T47D (cell line): ENCODE results near the gene RAB40C.

Experiments
- DNase-seq, 2 experiments: peaks; one replicate each; pipeline versions ENCODE4 v3.0.0 to v3.0.0-alpha.2; 2011 to 2012; ENCODE audit warnings: low read depth in 1 of 2, low spot score in 1 of 2
- JUND ChIP-seq: IDR thresholded peaks from 2 replicates; pipeline ENCODE4 v1.6.1; 2012; ENCODE audit warnings: low read depth
- in situ Hi-C: cut with HindIII; loops from 2 replicates; pipeline ENCODE4 v1.10.0; 2016; ENCODE audit warnings: low sequenced_read_pairs, low pct_unique_long_range_greater_than_20kb

Gene RAB40C

DNA sequence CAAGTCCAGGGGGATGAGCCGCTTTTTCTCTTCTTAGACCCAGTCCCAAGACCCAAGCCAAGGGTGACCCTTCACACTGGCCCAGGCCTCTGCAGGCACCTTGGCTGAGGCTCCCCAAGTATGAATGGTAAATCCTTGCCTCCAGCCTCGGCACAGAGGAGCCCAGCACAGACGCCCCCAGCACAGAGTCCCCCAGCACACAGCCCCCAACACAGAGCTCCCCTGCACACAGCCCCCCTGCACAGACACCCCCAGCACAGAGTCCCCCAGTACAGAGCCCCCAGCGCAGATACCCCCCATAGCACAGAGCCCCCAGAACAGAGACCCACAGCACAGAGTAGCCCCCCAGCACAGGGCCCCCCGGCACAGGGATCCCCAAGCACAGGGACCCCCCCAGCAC, 50.7 kb downstream of the RAB40C start:
- no peak for DNase-seq
- in situ Hi-C loops, result no loop called here
- TF ChIP-seq JUND, result no peak

DNA sequence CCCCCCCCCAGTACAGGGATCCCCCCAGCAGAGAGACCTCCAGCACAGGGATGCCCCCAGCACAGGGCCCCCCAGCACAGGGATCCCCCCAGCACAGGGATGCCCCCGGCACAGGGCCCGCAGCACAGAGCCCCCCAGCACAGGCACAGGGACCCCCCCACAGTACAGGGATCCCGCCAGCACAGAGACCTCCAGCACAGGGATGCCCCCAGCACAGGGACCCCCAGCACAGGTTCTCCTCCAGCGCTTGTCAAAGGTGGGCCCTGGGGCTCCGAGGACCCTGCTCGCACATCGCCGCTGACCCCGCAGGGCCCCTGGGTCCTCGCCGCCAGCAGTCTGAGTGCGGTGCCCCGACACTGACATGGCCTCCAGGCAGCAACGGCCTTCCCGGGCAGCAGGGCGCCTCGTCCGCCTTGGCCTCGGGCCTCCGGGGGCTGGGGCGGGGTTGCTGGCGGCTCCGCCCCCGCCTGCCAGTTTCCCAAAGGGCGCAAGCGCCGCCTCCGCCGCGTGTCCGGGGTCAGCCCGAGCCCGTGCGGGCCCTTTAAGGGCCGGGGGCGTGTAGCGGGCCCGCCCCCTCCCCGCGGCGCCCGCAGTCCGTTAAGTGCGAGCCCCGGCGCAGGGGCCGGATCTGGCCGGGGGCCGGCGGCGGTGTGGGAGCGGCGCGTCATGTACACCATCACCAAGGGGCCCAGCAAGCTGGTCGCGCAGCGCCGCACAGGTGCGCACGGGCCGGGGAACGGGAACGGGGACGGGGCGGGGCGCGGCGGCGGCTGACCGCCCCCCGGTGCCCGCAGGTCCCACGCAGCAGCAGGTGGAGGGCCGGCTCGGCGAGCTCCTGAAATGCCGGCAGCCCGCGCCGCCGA, 51.7 kb downstream of the RAB40C start, which contains the start of gene MCRIP2:
MCRIP2 (plus strand) TSS at position 503 of the 863 bp plus-strand sequence; CDS start at position 667, 164 bp downstream.
- in situ Hi-C loops, result no loop called here
- TF ChIP-seq JUND, result no peak
- peak; percentile 92 to 95 for DNase-seq

DNA sequence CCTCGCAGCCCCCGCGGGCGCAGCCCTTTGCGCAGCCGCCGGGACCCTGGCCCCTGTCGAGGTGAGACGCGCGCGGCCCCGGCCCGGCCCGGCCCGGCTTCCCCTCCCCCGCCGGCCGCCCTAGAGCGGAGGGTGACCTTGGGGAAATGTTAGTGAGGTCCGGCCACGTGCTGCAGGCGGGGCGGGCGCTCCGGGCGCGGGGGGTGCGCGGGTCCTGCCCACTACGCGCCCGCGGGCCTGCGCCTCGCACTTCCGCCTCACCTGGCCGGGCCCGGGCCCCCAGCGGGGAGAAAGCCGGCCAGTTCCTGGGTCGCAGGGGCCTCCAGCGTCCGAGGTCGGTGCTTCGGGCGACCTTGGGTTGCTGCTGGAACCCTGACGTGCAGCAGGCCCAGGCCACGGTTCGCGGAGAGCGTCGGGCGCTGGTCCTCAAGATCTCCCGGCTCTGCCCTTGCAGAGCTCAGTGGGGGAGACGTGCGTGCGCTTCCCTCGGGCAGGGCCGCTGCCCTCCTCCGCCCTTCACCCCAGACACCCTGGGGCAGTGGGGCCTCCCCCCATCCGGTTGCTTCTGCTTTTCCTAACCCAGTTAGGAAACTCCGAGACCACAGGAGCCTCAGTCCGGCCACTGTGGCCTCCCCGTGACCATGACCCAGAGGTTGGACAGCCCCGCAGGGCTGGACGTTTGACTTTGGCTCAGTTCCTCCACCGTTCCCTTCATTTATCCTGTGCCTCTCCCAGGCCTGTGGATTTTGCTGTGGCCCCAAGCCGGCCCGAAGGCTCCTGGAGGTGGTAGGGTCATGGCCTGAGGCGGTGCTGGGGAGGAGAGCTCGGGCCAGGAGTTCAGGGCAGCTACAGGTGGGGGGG, 52.6 kb downstream of the RAB40C start:
- TF ChIP-seq JUND, result no peak
- in situ Hi-C loops, result no loop called here
- peak; percentile 84 to 87 for DNase-seq

DNA sequence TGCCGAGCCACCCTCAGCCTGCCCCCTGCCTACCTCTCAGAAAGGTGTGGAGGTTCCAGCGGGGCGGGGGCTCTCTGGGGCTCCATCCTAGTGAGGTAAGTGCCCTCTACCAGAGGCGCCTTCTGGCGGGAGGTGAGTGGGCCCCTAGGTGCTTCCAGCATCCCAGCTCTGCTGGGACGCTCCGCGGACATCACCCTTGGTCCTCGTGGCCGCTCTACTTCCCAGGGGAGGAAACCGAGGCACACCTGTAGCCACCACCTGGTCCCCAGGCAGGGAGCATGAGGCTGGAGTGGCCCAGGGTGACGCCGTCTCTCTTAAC, 53.1 kb downstream of the RAB40C start:
- DNase-seq, result no peak
- no peak for TF ChIP-seq JUND
- in situ Hi-C loops, result no loop called here

DNA sequence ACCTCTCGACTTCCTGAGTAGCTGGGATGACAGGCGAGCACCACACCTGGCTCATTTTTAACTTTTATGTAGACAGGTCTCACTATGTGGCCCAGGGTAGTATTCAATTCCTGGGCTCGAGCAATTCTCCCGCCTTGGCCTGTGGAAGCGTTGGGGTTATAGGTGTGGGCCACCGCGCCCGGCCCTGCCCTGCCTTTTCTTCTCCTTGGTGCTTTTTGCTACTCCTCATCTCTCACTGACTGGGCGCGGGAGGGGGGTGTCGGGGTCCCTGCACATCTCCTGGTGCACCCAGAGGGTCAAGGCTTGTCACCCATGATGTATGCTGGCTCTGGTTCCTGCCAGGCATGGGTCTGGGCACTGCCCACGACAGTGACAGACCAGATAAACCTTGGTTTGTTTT, 54.7 kb downstream of the RAB40C start:
- no peak for TF ChIP-seq JUND
- DNase-seq, result no peak
- in situ Hi-C loops, result no loop called here

DNA sequence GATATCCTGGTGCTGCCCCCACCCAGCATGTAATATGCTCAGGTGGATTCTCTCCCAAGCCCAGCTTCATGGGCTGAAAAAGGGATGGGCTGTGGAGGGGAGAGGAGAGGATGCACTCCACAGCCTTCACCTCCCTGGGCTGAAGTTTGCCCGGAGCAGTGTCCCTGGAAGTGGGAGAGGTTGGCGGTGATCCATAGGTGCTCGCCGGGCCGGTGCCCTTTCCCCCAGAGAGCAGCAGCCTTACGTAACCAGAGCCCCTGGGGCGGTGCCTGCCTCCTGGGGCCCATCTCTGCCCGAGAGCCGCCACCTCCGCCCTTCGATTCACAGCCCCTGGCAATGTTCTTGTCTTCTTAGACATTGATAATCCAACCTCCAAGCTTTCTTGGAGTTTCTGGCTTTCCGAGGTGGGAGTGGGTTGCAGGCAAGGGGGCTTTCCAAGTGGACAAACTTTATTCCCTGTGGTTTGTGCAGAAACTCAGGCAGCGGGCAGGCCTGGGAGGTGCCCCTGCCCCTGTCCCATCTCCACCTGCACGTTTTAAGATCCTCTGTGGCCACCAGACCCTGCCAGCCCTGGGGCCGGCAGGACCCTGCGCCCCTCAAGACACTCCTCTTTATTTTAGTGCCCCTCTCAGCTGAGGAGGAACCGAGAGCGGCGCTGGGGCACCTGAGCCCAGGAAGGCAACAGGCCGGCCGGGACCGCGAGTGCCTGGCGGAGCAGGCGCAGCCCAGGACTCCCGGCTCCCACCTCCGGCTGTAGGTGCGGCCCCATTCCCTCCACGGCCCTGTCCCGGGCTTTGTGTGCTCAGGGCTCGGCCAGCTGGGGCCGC, 56.2 kb downstream of the RAB40C start:
- TF ChIP-seq JUND, result no peak
- DNase-seq, result no peak
- in situ Hi-C loops, result no loop called here

DNA sequence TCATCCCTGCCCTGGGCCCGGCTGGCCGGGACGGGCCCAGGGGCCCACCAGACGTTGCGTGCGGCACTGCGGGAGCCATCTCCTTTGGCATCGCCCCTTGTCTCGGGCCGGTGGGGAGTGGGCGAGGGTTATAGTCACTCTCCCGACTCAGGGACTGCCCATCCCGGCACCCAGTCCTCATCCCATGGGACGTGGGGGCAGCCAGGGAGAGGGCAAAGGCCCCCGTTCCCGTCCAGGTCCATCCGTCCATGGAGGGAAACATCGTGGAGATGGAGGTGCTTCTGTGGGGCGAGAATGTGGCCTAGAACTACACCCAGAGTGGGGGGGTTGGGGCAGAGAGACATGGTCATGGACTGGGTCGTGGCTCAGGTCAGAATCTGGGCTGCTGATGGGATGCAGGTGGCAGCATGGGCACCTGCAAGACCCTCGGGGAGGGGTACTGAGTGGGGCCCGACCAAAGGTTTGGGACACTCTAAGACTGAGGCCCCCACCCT, 56.9 kb downstream of the RAB40C start:
- in situ Hi-C loops, result no loop called here
- DNase-seq, result no peak

DNA sequence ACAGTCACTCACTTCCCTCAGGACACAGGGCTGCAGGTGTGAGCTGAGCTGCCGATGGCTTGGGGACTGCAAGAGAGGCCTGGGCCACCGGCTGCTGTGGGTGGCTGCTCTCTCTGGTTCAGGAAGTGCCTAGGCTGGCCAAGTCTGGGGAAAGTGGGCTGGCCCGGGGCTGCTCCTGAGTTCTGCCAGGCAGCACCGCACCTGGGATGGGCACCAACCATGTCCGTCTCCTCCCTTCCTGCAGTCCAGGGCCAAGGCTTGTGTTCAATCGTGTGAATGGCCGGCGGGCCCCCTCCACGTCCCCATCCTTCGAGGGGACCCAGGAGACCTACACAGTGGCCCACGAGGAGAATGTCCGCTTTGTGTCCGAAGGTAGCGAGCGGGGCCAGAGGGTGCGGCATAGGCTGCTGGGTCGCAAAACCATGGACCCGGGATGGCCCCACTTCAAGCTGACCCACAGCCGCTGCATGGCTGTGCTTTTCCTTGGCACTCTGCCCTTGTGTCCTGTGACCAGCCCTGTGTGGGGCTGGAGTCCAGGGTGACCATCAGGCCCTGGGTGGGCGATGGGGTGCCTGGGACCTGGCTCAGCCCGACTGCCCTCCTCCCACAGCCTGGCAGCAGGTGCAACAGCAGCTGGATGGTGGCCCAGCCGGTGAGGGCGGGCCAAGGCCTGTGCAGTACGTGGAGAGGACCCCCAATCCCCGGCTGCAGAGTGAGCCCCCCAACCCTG, 57.5 kb downstream of the RAB40C start:
- no peak for DNase-seq
- no peak for TF ChIP-seq JUND
- in situ Hi-C loops, result no loop called here

More for the DNA sequence above, 56.9 kb downstream of the RAB40C start:
- TF ChIP-seq JUND, result no peak

DNA sequence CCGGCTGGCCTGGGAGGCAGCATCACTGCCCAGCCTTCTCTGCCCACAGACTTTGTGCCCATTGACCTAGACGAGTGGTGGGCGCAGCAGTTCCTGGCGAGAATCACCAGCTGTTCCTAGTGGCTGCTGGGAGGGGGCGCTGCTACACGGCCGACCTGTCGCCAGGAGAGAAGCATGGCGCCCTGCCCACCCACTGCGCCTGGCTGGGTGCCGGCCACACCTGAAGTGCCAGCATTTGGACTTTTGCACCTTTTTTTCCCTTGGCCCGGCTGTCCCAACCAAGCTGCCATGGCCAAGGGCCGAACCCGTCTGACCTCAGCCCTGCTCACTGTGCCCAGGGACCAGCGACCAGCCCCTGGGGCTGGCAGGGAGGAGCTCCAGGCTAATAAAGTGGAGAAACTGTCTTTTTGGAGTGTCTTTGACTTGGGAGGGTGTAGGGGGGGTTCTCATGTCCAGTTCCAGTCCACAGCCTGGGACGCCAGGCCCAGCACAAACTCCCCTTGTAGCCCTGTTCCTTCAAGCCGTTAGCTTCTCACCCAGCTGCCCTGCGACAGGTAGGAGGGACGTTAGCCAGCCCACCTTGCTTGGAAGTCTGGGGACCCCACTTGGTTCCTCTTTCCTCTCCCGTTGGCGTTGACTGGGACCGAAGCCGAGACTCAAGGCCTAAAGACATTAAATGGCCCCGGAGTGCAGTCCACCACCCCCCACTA, 58.4 kb downstream of the RAB40C start:
- in situ Hi-C loops, result no loop called here
- no peak for DNase-seq
- no peak for TF ChIP-seq JUND

DNA sequence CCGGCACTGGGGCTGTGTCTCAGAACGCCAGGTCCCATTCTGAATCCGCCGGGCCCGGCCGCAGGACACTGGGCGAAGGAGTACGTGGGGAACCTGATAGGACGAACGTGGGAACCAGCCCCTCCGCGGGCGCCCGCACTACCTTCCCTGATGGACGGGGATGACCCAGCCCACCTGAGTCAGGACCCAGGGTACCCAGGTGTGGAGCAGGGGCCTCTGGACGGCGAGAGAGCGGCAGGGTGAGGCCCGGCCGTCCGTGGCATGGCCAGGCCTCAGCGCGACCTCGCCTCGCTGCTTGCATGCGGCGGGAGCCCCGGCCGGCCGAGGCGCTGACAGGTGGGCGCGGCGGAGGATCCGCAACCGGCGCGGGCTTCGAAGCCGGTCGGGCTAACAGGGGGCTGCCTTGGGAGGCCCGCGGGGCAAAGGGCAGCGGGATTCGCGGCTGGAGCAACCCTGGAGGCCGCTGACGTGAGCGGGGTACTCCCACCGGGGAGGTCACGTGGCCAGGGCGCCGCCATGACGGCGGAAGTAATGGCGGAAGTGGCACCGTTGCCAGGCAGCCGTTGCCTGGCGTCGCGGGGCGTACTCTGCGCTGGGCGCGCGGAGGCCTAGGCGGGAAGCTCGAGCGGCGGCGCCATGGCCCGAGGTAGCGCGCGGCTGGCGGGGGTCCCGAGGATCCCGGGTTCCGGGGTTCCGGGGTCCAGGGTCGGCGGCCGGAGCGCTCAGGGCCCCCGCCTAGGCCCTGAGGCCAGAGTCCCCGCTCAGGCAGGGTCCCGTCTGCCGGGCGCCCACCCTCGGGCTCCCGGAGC, 59.1 kb downstream of the RAB40C start, which contains the start of gene WDR90:
WDR90 (plus strand) TSS at position 585 of the 809 bp plus-strand sequence; CDS start at position 637, 52 bp downstream.
- no peak for TF ChIP-seq JUND
- in situ Hi-C loops, result no loop called here
- peak; percentile 91 to 98 for DNase-seq

DNA sequence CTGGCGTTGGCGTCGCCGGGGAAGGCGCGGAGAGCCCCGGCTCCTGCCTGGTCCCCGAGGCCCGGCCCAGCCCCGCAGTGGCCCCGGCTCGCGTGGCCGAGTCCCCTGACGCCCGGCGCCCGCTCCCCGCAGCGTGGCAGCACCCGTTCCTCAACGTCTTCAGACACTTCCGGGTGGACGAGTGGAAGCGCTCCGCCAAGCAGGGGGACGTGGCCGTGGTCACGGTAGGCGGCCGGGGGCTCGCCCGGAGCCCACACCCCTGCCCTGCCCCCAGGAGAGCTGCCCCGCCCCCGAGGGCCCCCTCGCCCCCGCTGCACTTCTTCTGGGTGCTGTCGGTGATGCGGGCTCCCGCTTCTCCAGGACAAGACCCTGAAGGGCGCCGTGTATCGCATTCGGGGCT, 59.8 kb downstream of the RAB40C start:
- DNase-seq, result no peak
- in situ Hi-C loops, result no loop called here
- no peak for TF ChIP-seq JUND
